Activated CD4-positive, alpha-beta memory T cell treated with anti-CD3 and anti-CD28 coated beads, Interleukin-2, amount 10 ng/mL, durations not matched to agents 7 days and 5 days (primary cell): ENCODE data around the gene PELI3. TPM values are rescaled to one million over a fixed set of nuclear protein-coding genes. Genes with fewer than 3 reads are reported as not detected.
A peak's percentile ranks its signal among the peaks of the same experiment; 100 is the strongest.

Source experiments
- CTCF ChIA-PET: fragments of 350-600 bp; sonication (Branson Sonifier 250); formaldehyde crosslinking; loops from one replicate; lab custom pipeline; 2021; ENCODE audit warnings: antibody characterized with exemption, inconsistent platforms; lab: Charles Lee
- POLR2A ChIA-PET: fragments of 350-600 bp; sonication (Branson Sonifier 250); formaldehyde crosslinking; loops from one replicate; lab custom pipeline; 2021; ENCODE audit warnings: antibody characterized with exemption; lab: Charles Lee
- DNase-seq: peaks from one replicate; pipeline ENCODE4 v3.0.0-alpha.2; 2020
- H3K27ac Mint-ChIP-seq: one replicate; pipeline ENCODE4 v1.8.0; 2021; ENCODE audit warnings: mild to moderate bottlenecking, mixed read lengths
- H3K27me3 Mint-ChIP-seq: one replicate; pipeline ENCODE4 v1.8.0; 2021; ENCODE audit warnings: mixed read lengths
- H3K36me3 Mint-ChIP-seq: one replicate; pipeline ENCODE4 v1.8.0; 2021; ENCODE audit warnings: low read depth, mixed read lengths
- H3K4me1 Mint-ChIP-seq: one replicate; pipeline ENCODE4 v1.8.0; 2021; ENCODE audit warnings: mixed read lengths
- H3K4me3 Mint-ChIP-seq: one replicate; pipeline ENCODE4 v1.8.0; 2021; ENCODE audit warnings: mild to moderate bottlenecking, mixed read lengths
- H3K9me3 Mint-ChIP-seq: one replicate; pipeline ENCODE4 v1.8.0; 2021; ENCODE audit warnings: mixed read lengths
- total RNA-seq, 2 experiments: library from RNA; stranded (reverse); gene quantifications; one replicate each; pipeline ENCODE4 v1.2.3, GENCODE V29; 2021

PELI3 gene, protein sequence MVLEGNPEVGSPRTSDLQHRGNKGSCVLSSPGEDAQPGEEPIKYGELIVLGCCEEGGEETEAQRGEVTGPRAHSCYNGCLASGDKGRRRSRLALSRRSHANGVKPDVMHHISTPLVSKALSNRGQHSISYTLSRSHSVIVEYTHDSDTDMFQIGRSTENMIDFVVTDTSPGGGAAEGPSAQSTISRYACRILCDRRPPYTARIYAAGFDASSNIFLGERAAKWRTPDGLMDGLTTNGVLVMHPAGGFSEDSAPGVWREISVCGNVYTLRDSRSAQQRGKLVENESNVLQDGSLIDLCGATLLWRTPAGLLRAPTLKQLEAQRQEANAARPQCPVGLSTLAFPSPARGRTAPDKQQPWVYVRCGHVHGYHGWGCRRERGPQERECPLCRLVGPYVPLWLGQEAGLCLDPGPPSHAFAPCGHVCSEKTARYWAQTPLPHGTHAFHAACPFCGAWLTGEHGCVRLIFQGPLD
- total RNA-seq = 1 to 10 TPM; 6.8 to 7.5 TPM

GRCh38 chr11:66466225-66467033 is at the start of gene PELI3:
Gene PELI3 (plus strand): TSS chr11:66466905. CDS start chr11:66468129, 1,224 bp downstream.
- H3K4me1 Mint-ChIP-seq = peaks cover 36% of the 10 kb centered on the region
- H3K4me3 Mint-ChIP-seq = peak within 1 kb of the TSS; percentile 87
- H3K36me3 Mint-ChIP-seq = peaks cover 2% of the 10 kb centered on the region
- DNase-seq = peak; percentile 94
- H3K27ac Mint-ChIP-seq = peak within 1 kb of the TSS; percentile 36
- no peaks in the 10 kb centered on the region for H3K27me3 Mint-ChIP-seq
- POLR2A ChIA-PET = interaction anchor here (0.6 to 2.0 kb wide), 8 partner anchors 8 to 414 kb away, joined by 3 to 17 read pairs (median 4); partner anchors contain the start of genes DPP3, MRPL11, RBM14 and RCE1
- peaks cover 2% of the 10 kb centered on the region for H3K9me3 Mint-ChIP-seq
- CTCF ChIA-PET = interaction anchor here (0.6 to 5.9 kb wide), 12 partner anchors 11 to 1012 kb away, joined by 3 to 37 read pairs (median 3); partner anchors contain the start of genes BBS1, DPP3, MRPL11 and RBM4B

DNA sequence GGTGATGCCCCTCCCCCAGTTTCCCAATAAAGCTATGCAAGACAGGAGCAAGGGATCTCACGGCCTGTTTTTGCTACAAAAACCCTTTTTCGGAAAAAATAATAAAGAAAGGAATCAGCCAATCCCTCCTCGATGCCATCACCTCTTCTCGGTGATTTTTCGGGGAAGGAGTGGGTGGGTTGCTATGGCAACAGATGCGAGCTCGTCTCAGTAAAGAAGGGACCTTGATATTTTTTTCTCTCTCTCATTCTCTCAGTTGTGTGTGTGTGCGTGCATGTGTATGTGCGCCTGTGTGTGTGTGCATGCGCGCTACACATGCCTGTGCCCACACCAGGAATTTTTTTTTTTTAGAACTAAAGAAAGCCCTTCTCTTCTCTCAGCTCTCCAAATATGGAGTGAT is 49.7 kb upstream of the PELI3 start:
- POLR2A ChIA-PET = interaction anchor here (2.1 kb wide), 1 partner anchor 8 kb away, joined by 9 read pairs; no protein-coding TSS in a partner anchor
- H3K4me3 Mint-ChIP-seq = no peak overlapping the region
- H3K9me3 Mint-ChIP-seq = peaks cover 2% of the 10 kb centered on the region
- H3K27ac Mint-ChIP-seq = no peak overlapping the region
- H3K27me3 Mint-ChIP-seq = peaks cover 46% of the 10 kb centered on the region
- no peaks in the 10 kb centered on the region for H3K36me3 Mint-ChIP-seq
- CTCF ChIA-PET = interaction anchor here (1.6 to 2.4 kb wide), 4 partner anchors 8 to 261 kb away, joined by 6 to 15 read pairs (median 11); partner anchors contain the start of genes MRPL11 and RBM4B
- no peak for DNase-seq
- peaks cover 17% of the 10 kb centered on the region for H3K4me1 Mint-ChIP-seq

DNA sequence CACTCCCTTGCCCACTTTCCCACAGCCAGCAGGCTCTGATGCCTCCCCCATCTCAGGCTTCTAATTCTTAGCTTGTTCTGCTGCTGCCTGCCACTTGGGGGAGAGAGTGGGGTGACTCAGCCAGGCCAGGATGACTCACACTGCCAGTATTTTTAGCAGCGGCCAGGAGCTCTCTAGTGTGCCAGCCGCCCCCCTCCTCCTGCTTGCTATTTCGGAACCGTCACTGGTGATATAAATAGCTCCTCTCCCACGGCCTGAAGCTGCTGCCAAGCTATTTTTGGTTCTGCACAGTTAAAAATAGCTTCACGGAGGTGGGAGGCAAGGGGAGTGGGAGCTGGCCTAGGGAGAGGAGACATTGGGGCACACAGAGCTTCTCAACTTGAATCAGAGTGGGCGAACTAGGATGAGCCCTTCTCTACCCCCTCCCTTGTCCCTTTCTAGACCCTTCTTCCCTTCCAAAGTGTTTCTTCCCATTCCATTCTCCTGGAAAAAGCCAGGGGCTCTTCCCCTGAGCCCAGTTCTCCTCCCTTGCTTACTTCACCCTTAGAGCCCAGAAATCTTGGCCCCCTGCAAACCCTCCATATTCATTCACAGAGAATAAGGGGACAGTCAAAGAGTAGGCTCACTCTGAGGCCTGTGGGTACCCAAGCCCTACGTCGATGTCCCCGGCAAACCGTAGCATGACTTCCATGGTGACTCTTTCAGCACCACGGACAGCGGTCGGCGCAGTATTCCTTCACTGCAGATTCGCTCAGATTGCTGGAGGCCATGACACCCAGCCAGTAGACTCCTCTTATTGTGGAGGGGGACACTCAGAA is 48.3 kb upstream of the PELI3 start:
- Mint-ChIP-seq H3K4me3 (no peak overlapping the region), H3K27ac (no peak overlapping the region), H3K9me3 (peaks cover 2% of the 10 kb centered on the region), H3K4me1 (peaks cover 17% of the 10 kb centered on the region), H3K36me3 (no peaks in the 10 kb centered on the region), H3K27me3 (peaks cover 46% of the 10 kb centered on the region)
- ChIA-PET POLR2A (interaction anchor here (0.5 to 2.3 kb wide), 4 partner anchors 10 to 259 kb away, joined by 3 to 9 read pairs (median 5); partner anchors contain the start of genes MRPL11 and RBM4B), CTCF (interaction anchor here (0.8 to 2.4 kb wide), 11 partner anchors 9 to 260 kb away, joined by 3 to 15 read pairs (median 5); partner anchors contain the start of genes CTSF, DPP3, MRPL11 and RBM4B)
- peak; percentile 69 for DNase-seq

- H3K27me3 Mint-ChIP-seq = peaks cover 46% of the 10 kb centered on the region
- ChIA-PET CTCF (interaction anchor here (0.9 to 2.4 kb wide), 3 partner anchors 20 to 130 kb away, joined by 3 to 15 read pairs (median 6); partner anchors contain the start of genes MRPL11 and YIF1A), POLR2A (interaction anchor here (2.1 to 2.3 kb wide), 2 partner anchors 10 to 20 kb away, joined by 7 to 9 read pairs; partner anchors contain the start of gene MRPL11)
- peaks cover 2% of the 10 kb centered on the region for H3K9me3 Mint-ChIP-seq
- H3K4me1 Mint-ChIP-seq = peaks cover 17% of the 10 kb centered on the region
- H3K4me3 Mint-ChIP-seq = no peak overlapping the region
- DNase-seq = no peak
- H3K36me3 Mint-ChIP-seq = no peaks in the 10 kb centered on the region
- H3K27ac Mint-ChIP-seq = no peak overlapping the region
Measured at GRCh38 chr11:66418986-66419308, 47.8 kb upstream of the PELI3 start.

GRCh38 chr11:66419825-66420224 is 46.9 kb upstream of the PELI3 start:
- ChIA-PET POLR2A (interaction anchor here (2.3 kb wide), 1 partner anchor 19 kb away, joined by 7 read pairs; the partner anchor contains the start of gene MRPL11), CTCF (interaction anchor here (3.0 kb wide), 1 partner anchor 11 kb away, joined by 22 read pairs; no protein-coding TSS in a partner anchor)

GRCh38 chr11:66420671-66421476 is 45.8 kb upstream of the PELI3 start, which contains the start of gene NPAS4:
Gene NPAS4 (plus strand): TSS chr11:66421035. CDS start chr11:66421180, 145 bp downstream.
- H3K27ac Mint-ChIP-seq = no peak within 1 kb of the TSS
- H3K4me3 Mint-ChIP-seq = no peak within 1 kb of the TSS
- H3K27me3 Mint-ChIP-seq = peaks cover 33% of the 10 kb centered on the region
- H3K9me3 Mint-ChIP-seq = peaks cover 2% of the 10 kb centered on the region
- H3K36me3 Mint-ChIP-seq = no peaks in the 10 kb centered on the region
- H3K4me1 Mint-ChIP-seq = peaks cover 17% of the 10 kb centered on the region
- ChIA-PET POLR2A (interaction anchor here (1.3 to 2.0 kb wide), 4 partner anchors 12 to 196 kb away, joined by 6 to 12 read pairs (median 8); partner anchors contain the start of genes DPP3, MRPL11 and RBM14), CTCF (interaction anchor here (0.9 to 3.0 kb wide), 8 partner anchors 9 to 257 kb away, joined by 3 to 22 read pairs (median 5); partner anchors contain the start of genes DPP3, MRPL11 and RBM4B)
- no peak for DNase-seq

More at GRCh38 chr11:66419825-66420224, 46.9 kb upstream of the PELI3 start:
- Mint-ChIP-seq H3K36me3 (no peaks in the 10 kb centered on the region), H3K27ac (no peak overlapping the region), H3K4me1 (peaks cover 17% of the 10 kb centered on the region), H3K27me3 (peaks cover 39% of the 10 kb centered on the region), H3K4me3 (no peak overlapping the region), H3K9me3 (peaks cover 2% of the 10 kb centered on the region)
- no peak for DNase-seq

DNA sequence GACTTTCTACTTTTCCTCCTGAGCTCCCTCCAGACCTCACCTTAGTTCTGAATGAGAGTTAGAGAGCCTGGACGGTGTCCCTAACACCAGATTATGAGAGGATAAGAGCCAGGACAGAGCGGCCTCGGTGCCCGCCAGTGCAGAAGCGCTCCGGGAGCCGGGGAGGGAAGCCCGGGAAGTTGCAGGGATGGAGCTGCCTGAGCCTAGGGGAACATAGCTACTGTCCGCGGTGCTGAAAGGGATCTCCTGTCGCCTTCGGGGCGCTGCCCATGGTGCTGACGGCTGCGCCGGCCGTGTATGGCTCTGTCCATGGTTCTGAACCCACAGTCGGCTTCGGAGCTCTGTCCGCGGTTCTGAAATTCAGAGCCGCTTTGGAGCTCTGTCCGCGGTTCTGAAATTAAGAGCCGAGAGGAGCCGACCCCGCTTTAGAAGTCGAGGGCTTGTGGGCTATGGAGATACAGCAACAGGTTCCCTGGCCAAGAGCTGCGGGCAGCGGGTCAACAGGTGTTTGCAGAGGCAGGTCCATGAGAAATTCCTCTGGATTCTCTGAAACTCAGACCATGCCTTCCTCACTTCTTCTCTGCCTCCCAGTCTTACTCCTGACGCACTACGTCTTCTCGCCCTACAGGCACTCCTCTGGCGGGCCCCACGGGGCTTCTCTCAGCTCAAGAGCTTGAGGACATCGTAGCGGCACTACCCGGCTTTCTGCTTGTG is 45.1 kb upstream of the PELI3 start:
- Mint-ChIP-seq H3K27ac (no peak overlapping the region), H3K4me1 (peaks cover 17% of the 10 kb centered on the region), H3K9me3 (peaks cover 2% of the 10 kb centered on the region), H3K27me3 (peaks cover 31% of the 10 kb centered on the region), H3K4me3 (no peak overlapping the region), H3K36me3 (no peaks in the 10 kb centered on the region)
- ChIA-PET CTCF (interaction anchor here (0.6 to 3.0 kb wide), 9 partner anchors 8 to 256 kb away, joined by 3 to 22 read pairs (median 4); partner anchors contain the start of genes DPP3, MRPL11 and RBM4B), POLR2A (interaction anchor here (0.7 to 2.0 kb wide), 6 partner anchors 13 to 195 kb away, joined by 3 to 12 read pairs (median 6); partner anchors contain the start of genes DPP3, MRPL11, RBM14 and SLC29A2)
- peak; percentile 90 for DNase-seq

DNA sequence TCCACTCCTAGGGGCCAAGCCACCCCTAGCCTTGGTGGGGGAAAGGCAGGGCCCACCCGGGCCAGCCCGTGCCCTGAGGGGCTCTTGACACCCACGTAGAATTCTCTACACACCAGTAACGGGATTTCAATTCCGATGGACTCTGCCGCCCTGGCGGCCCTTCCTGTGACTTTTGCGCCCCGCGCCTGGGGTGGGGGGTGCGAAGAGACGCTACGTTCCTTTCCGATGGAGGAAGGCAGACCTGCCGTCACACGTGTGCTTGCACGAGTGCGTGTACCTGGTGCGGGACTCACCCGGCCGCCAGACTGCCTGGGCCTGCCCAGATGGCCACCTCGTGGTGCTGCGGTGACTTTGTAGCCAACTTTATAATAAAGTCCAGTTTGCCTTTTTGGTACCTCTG is 40.4 kb upstream of the PELI3 start:
- Mint-ChIP-seq H3K9me3 (no peaks in the 10 kb centered on the region), H3K27ac (no peak overlapping the region), H3K27me3 (no peaks in the 10 kb centered on the region), H3K36me3 (no peaks in the 10 kb centered on the region), H3K4me3 (no peak overlapping the region), H3K4me1 (no peaks in the 10 kb centered on the region)
- DNase-seq = no peak
- CTCF ChIA-PET = interaction anchor here (1.4 kb wide), 1 partner anchor 39 kb away, joined by 3 read pairs; no protein-coding TSS in a partner anchor
- POLR2A ChIA-PET = interaction anchor here (1.4 kb wide), 1 partner anchor 54 kb away, joined by 3 read pairs; the partner anchor contains the start of gene DPP3

DNA sequence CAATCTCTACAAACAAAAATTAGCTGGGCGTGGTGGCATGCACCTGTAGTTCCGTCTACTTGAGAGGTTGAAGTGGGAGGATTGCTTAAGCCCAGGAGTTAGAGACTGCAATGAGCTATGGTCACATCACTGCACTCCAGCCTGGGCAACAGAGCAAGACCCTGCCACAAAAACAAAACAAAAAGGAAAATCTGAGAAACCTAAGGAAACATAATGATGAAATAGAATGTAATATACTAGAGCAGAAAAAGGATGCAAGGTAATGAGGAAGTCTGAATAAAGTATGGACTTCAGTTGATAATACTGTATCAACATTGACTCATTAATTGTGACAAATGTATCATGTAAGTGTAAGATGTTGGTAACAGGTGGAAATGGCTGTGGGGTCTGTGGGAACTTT is 37.8 kb upstream of the PELI3 start:
- Mint-ChIP-seq H3K9me3 (no peaks in the 10 kb centered on the region), H3K27ac (no peak overlapping the region), H3K36me3 (no peaks in the 10 kb centered on the region), H3K4me3 (no peak overlapping the region), H3K4me1 (no peaks in the 10 kb centered on the region), H3K27me3 (no peaks in the 10 kb centered on the region)
- CTCF ChIA-PET = interaction anchor here (0.7 to 5.9 kb wide), 7 partner anchors 10 to 250 kb away, joined by 3 to 34 read pairs (median 4); partner anchors contain the start of gene MRPL11
- no peak for DNase-seq
- POLR2A ChIA-PET = interaction anchor here (0.6 kb wide), 1 partner anchor 152 kb away, joined by 3 read pairs; no protein-coding TSS in a partner anchor
